ENCODE results near the gene TP53BP1. TPM values are rescaled to one million over a fixed set of nuclear protein-coding genes. Genes with fewer than 3 reads are reported as not detected.
A peak's percentile ranks its signal among the peaks of the same experiment; 100 is the strongest.
"Not testable (repeated sequence)": the region's sequence is repeated elsewhere in the genome, so short reads cannot be mapped to it uniquely, and the experiment has no call there.

Gene TP53BP1
- total RNA-seq, 1 donor from 2014 or later = 138 TPM

GRCh38 chr15:43406808-43407207 is 86.1 kb downstream of the TP53BP1 start:
- no peaks in the 10 kb centered on the region for H3K4me1 Mint-ChIP-seq (ENCODE audit: low read depth)

DNA sequence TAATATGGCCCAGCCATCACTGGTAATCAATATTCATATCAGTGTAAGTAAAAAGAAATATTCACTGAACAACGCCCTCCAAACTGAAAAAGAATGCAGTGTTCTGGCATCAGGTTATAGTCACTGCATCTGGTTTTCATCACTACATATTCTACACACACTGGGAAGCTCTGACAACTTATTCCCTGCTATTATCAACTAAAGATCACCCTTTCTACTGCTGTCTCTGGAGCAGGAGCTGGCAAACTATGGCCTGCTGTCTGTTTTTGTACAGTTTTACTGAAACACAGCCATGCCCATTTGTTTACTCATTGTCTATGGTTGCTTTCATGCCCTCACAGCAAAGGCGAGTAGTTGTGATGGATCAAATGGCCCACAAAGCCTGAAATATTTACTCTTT is 86.8 kb downstream of the TP53BP1 start:
- Mint-ChIP-seq H3K4me3 (ENCODE audit: low read depth) (no peak overlapping the region), H3K36me3 (ENCODE audit: insufficient read depth) (peaks cover 47% of the 10 kb centered on the region), H3K9me3 (ENCODE audit: low read depth) (no peaks in the 10 kb centered on the region), H3K27ac (no peak overlapping the region), H3K27me3 (no peaks in the 10 kb centered on the region), H3K4me1 (ENCODE audit: low read depth) (no peaks in the 10 kb centered on the region)
- no peak for DNase-seq (ENCODE audit: low spot score, unreplicated experiment)
- TF ChIP-seq CTCF (IDR thresholded peaks at IDR 0.05; ENCODE audit: unreplicated experiment) = no peak

More at GRCh38 chr15:43406808-43407207, 86.1 kb downstream of the TP53BP1 start:
- Mint-ChIP-seq H3K9me3 (ENCODE audit: low read depth) (no peaks in the 10 kb centered on the region), H3K36me3 (ENCODE audit: insufficient read depth) (peaks cover 45% of the 10 kb centered on the region), H3K27ac (no peak overlapping the region), H3K27me3 (no peaks in the 10 kb centered on the region), H3K4me3 (ENCODE audit: low read depth) (no peak overlapping the region)
- TF ChIP-seq CTCF (IDR thresholded peaks at IDR 0.05; ENCODE audit: unreplicated experiment) = no peak
- DNase-seq (ENCODE audit: low spot score, unreplicated experiment) = no peak

GRCh38 chr15:43404130-43404529 is 88.8 kb downstream of the TP53BP1 start:
- DNase-seq (ENCODE audit: low spot score, unreplicated experiment) = no peak
- H3K27ac Mint-ChIP-seq = no peak overlapping the region
- no peak for TF ChIP-seq CTCF (IDR thresholded peaks at IDR 0.05; ENCODE audit: unreplicated experiment)
- H3K36me3 Mint-ChIP-seq (ENCODE audit: insufficient read depth) = peaks cover 42% of the 10 kb centered on the region
- H3K27me3 Mint-ChIP-seq = no peaks in the 10 kb centered on the region
- H3K4me1 Mint-ChIP-seq (ENCODE audit: low read depth) = no peaks in the 10 kb centered on the region
- no peaks in the 10 kb centered on the region for H3K9me3 Mint-ChIP-seq (ENCODE audit: low read depth)
- no peak overlapping the region for H3K4me3 Mint-ChIP-seq (ENCODE audit: low read depth)

DNA sequence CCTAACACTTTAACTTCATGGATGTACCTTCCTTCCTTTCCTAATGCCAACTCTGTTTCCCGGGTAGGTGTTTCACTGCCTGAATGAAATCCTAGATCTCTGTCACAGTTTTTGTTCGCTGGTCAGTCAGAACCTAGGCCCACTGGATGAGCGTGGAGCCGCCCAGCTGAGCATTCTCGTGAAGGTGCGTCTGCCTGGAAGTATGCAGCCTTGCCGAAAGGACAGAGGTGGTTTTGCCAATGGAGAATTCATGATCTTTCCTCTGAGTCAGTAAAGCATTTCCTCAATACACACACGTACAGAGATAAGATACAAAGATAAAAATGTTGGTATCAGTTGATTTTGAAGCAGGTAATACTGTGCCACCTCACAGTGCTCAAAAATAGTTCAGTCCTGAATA is 89.3 kb downstream of the TP53BP1 start:
- no peaks in the 10 kb centered on the region for H3K4me1 Mint-ChIP-seq (ENCODE audit: low read depth)
- DNase-seq (ENCODE audit: low spot score, unreplicated experiment) = no peak
- TF ChIP-seq CTCF (IDR thresholded peaks at IDR 0.05; ENCODE audit: unreplicated experiment) = no peak
- no peaks in the 10 kb centered on the region for H3K27me3 Mint-ChIP-seq
- H3K27ac Mint-ChIP-seq = no peak overlapping the region
- H3K36me3 Mint-ChIP-seq (ENCODE audit: insufficient read depth) = peaks cover 37% of the 10 kb centered on the region
- H3K9me3 Mint-ChIP-seq (ENCODE audit: low read depth) = no peaks in the 10 kb centered on the region
- H3K4me3 Mint-ChIP-seq (ENCODE audit: low read depth) = no peak overlapping the region

- no peaks in the 10 kb centered on the region for H3K4me1 Mint-ChIP-seq (ENCODE audit: low read depth)
- no peaks in the 10 kb centered on the region for H3K9me3 Mint-ChIP-seq (ENCODE audit: low read depth)
- TF ChIP-seq CTCF (IDR thresholded peaks at IDR 0.05; ENCODE audit: unreplicated experiment) = no peak
- H3K4me3 Mint-ChIP-seq (ENCODE audit: low read depth) = no peak overlapping the region
- peak overlapping the region; percentile 27 for H3K27ac Mint-ChIP-seq
- peaks cover 28% of the 10 kb centered on the region for H3K36me3 Mint-ChIP-seq (ENCODE audit: insufficient read depth)
- H3K27me3 Mint-ChIP-seq = no peaks in the 10 kb centered on the region
- no peak for DNase-seq (ENCODE audit: low spot score, unreplicated experiment)
These were observed 90.7 kb downstream of the TP53BP1 start for GRCh38 chr15:43402255-43402654.

DNA sequence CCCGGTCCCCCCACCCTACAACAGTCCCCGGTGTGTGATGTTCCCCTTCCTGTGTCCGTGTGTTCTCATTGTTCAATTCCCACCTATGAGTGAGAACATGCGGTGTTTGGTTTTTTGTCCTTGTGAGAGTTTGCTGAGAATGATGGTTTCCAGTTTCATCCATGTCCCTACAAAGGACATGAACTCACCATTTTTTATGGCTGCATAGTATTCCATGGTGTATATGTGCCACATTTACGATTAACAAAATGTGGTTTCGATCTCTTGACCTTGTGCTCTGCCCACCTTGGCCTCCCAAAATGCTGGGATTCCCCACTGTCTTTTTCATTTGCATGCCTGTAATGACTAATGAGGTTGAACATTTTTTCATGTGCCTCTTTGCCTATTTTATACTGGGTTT is 99.4 kb downstream of the TP53BP1 start:
- H3K27me3 Mint-ChIP-seq; H3K4me1 Mint-ChIP-seq (ENCODE audit: low read depth); H3K4me3 Mint-ChIP-seq (ENCODE audit: low read depth); H3K27ac Mint-ChIP-seq; H3K9me3 Mint-ChIP-seq (ENCODE audit: low read depth); DNase-seq (ENCODE audit: low spot score, unreplicated experiment): not testable (repeated sequence)
- H3K36me3 Mint-ChIP-seq (ENCODE audit: insufficient read depth) = peaks cover 19% of the 10 kb centered on the region
